SU-DHL-6 (cell line): ENCODE measurements around the gene TFDP2.

Experiments used
- H2AFZ ChIP-seq: fragments of 200-600 bp; sonication (generic); 2 replicates; pipeline ENCODE4 v1.6.1; 2014; ENCODE audit warnings: low read depth, mild to moderate bottlenecking, moderate library complexity, mixed read lengths, antibody characterized with exemption, low read length; ENCODE audit not compliant: severe bottlenecking
- H3F3A ChIP-seq: fragments of 200-600 bp; shearing (Covaris generic); 2 replicates; pipeline ENCODE4 v1.6.0; 2016; ENCODE audit warnings: antibody characterized with exemption, mild to moderate bottlenecking; ENCODE audit not compliant: insufficient read depth
- H3K27ac ChIP-seq: fragments of 200-600 bp; sonication (generic); 2 replicates; pipeline ENCODE4 v1.5.1; 2016; ENCODE audit warnings: low read depth, mild to moderate bottlenecking, low read length, moderate library complexity, mixed read lengths
- H3K27me3 ChIP-seq: fragments of 200-600 bp; sonication (generic), shearing (Covaris generic); 2 replicates; pipeline ENCODE4 v1.6.0; 2014; ENCODE audit warnings: mild to moderate bottlenecking, low read length
- H3K36me3 ChIP-seq: fragments of 200-600 bp; sonication (generic); 2 replicates; pipeline ENCODE4 v1.6.1; 2014; ENCODE audit warnings: mild to moderate bottlenecking, low read length, mixed read lengths
- H3K4me2 ChIP-seq: fragments of 300-600, 200-600 bp; shearing (Covaris generic), sonication (generic); 2 replicates; pipeline ENCODE4 v1.6.0; 2014; ENCODE audit warnings: low read length, low read depth, mild to moderate bottlenecking; ENCODE audit not compliant: poor library complexity, severe bottlenecking
- H3K4me3 ChIP-seq: fragments of 200-600 bp; sonication (generic); 2 replicates; pipeline ENCODE4 v1.5.1; 2014; ENCODE audit warnings: antibody characterized with exemption, low read length, mild to moderate bottlenecking, mixed read lengths; ENCODE audit not compliant: insufficient read depth, poor library complexity, severe bottlenecking
- H3K79me2 ChIP-seq: fragments of 200-600 bp; sonication (generic); 2 replicates; pipeline ENCODE4 v1.6.1; 2014; ENCODE audit warnings: mild to moderate bottlenecking, low read length, moderate library complexity; ENCODE audit not compliant: insufficient read depth
- H3K9ac ChIP-seq: fragments of 200-600 bp; sonication (generic); 2 replicates; pipeline ENCODE4 v1.7.0; 2014; ENCODE audit warnings: mild to moderate bottlenecking, low read length
- H3K9me2 ChIP-seq: fragments of 200-600 bp; sonication (generic); replicated peaks from 2 replicates; pipeline ENCODE4 v1.6.1; 2014; ENCODE audit warnings: low read length; ENCODE audit not compliant: insufficient read depth
- H3K9me3 ChIP-seq: fragments of 200-600 bp; sonication (generic); 2 replicates; pipeline ENCODE4 v1.6.1; 2014; ENCODE audit warnings: low read length, mixed read lengths; ENCODE audit not compliant: insufficient read depth
- H4K20me1 ChIP-seq: fragments of 200-600 bp; sonication (generic); 2 replicates; pipeline ENCODE4 v1.6.1; 2014; ENCODE audit warnings: low read depth, mild to moderate bottlenecking, antibody characterized with exemption, low read length, moderate library complexity, mixed read lengths
- EZH2phosphoT487 ChIP-seq: fragments of 200-600 bp; sonication (generic), shearing (Covaris generic); conservative IDR thresholded peaks from 2 replicates; pipeline ENCODE4 v1.6.1; 2018; ENCODE audit warnings: mild to moderate bottlenecking, antibody characterized with exemption, low read length, moderate library complexity, mixed read lengths
- TF ChIP-seq, protein P1 (sequence below): fragments of 200-600 bp; sonication (generic); IDR thresholded peaks from one replicate; pipeline ENCODE4 v1.5.1; 2017; ENCODE audit warnings: antibody characterized with exemption, mild to moderate bottlenecking, low read length, moderate library complexity; ENCODE audit not compliant: insufficient read depth, poor library complexity, severe bottlenecking

TFDP2 gene

GRCh38 chr3:141938011-141938500 is 211.3 kb downstream of the TFDP2 start:
- Histone ChIP-seq H3K27ac (no peak overlapping the region), H3K4me2 (no peak overlapping the region), H3K27me3 (no peaks in the 10 kb centered on the region), H2AFZ (no peak overlapping the region), H3K9ac (no peak overlapping the region), H3K9me3 (no peaks in the 10 kb centered on the region), H3F3A (no peaks in the 10 kb centered on the region), H3K4me3 (no peak overlapping the region), H4K20me1 (no peaks in the 10 kb centered on the region), H3K79me2 (no peaks in the 10 kb centered on the region), H3K9me2 (no peaks in the 10 kb centered on the region), H3K36me3 (no peaks in the 10 kb centered on the region)
- TF ChIP-seq, protein P1, sequence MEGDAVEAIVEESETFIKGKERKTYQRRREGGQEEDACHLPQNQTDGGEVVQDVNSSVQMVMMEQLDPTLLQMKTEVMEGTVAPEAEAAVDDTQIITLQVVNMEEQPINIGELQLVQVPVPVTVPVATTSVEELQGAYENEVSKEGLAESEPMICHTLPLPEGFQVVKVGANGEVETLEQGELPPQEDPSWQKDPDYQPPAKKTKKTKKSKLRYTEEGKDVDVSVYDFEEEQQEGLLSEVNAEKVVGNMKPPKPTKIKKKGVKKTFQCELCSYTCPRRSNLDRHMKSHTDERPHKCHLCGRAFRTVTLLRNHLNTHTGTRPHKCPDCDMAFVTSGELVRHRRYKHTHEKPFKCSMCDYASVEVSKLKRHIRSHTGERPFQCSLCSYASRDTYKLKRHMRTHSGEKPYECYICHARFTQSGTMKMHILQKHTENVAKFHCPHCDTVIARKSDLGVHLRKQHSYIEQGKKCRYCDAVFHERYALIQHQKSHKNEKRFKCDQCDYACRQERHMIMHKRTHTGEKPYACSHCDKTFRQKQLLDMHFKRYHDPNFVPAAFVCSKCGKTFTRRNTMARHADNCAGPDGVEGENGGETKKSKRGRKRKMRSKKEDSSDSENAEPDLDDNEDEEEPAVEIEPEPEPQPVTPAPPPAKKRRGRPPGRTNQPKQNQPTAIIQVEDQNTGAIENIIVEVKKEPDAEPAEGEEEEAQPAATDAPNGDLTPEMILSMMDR = no peak
- no peak for TF ChIP-seq EZH2phosphoT487

- Histone ChIP-seq H3K79me2 (no peaks in the 10 kb centered on the region), H3K9me2 (no peaks in the 10 kb centered on the region), H3K36me3 (no peaks in the 10 kb centered on the region), H3K4me3 (no peak overlapping the region), H3K27me3 (no peaks in the 10 kb centered on the region), H3K9ac (no peak overlapping the region), H2AFZ (no peak overlapping the region), H3K9me3 (no peaks in the 10 kb centered on the region), H3F3A (no peaks in the 10 kb centered on the region), H3K4me2 (no peak overlapping the region), H3K27ac (no peak overlapping the region), H4K20me1 (no peaks in the 10 kb centered on the region)
- no peak for TF ChIP-seq EZH2phosphoT487
- TF ChIP-seq, protein P1 = no peak
These were observed 215.0 kb downstream of the TFDP2 start for GRCh38 chr3:141934354-141934753.

DNA sequence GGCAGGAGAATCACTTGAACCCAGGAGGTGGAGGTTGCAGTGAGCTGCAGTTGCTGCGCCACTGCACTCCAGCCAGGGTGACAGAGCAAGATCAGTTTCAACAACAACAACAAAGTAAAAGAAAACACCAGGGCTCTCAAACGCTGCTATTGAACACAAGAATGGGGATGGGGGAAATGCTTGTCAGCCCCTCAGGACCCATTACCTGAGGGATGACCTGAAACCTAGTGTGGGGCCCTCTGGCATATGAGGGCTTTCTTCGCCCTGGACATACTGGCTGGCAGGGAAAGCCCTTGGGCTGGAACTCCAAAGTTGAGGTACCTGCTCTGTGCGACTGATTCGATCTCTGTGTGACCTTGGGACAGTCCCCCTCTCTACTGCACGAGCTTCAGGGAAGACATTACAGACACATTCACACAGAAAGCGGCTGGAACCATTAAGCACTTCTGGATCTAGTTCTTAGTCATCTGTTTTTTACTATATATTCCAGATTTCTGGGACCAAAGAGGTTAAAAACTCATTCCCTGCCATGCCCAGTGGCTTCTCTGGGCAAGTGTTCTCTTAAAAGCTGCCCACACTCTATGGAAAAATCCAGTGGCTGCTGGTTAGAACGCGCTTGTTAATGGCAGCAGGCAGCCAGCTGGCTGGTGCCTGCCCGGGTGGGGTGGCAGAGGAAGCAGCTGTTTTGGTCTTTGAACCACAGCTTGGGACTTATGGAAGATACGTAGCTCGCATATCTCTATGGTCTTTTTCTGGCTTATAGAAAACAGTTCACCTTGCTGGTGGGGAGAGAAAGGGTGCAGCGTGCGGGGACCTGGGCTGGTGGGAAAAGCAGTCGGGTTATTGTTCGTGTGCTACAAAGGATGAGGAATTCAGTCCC is 215.7 kb downstream of the TFDP2 start:
- Histone ChIP-seq H3K9me2 (no peaks in the 10 kb centered on the region), H3K36me3 (no peaks in the 10 kb centered on the region), H3K79me2 (no peaks in the 10 kb centered on the region), H3F3A (no peaks in the 10 kb centered on the region), H3K27ac (no peak overlapping the region), H4K20me1 (no peaks in the 10 kb centered on the region), H3K4me2 (no peak overlapping the region), H3K9ac (no peak overlapping the region), H3K4me3 (no peak overlapping the region), H2AFZ (no peak overlapping the region), H3K27me3 (no peaks in the 10 kb centered on the region), H3K9me3 (no peaks in the 10 kb centered on the region)
- no peak for TF ChIP-seq EZH2phosphoT487
- TF ChIP-seq, protein P1 = no peak
